A549 (cell line): ENCODE data around the gene TMEM144.
A peak's percentile ranks its signal among the peaks of the same experiment; 100 is the strongest.

Experiments
- CTCF ChIP-seq: fragments of >200 bp; sonication (Bioruptor Twin); formaldehyde crosslinking; IDR thresholded peaks from 3 replicates; pipeline ENCODE4 v1.5.1; 2016
- EP300 ChIP-seq, 2 experiments: fragments of >200 bp; sonication (Bioruptor Twin); formaldehyde crosslinking; IDR thresholded peaks; 2 replicates in 1 of 2; 3 replicates in 1 of 2; pipeline ENCODE4 v1.6.1; 2016 to 2017

GRCh38 chr4:158253350-158253980, 43.2 kb downstream of the TMEM144 start:
- TF ChIP-seq CTCF (peak; percentile 49), EP300 (IDR thresholded peaks at IDR 0.05) (no peak)
